Pancreas (tissue), 10 donors: Measurements from ENCODE around the gene ADCYAP1R1. TPM values are rescaled to one million over a fixed set of nuclear protein-coding genes. Genes with fewer than 3 reads are reported as not detected.

Experiments
- ATAC-seq, 4 donors: fragments of 200-7000 bp; cut with Tn5 transposase; one replicate each; pipeline versions ENCODE4 v1.8.0 to v1.9.1; 2020; ENCODE audit warnings: mild to moderate bottlenecking in 4 of 4, moderate library complexity in 4 of 4
- DNase-seq, 6 donors: peaks; one replicate each; pipeline ENCODE4 v3.0.0-alpha.2; 2020
- FAIRE-seq: peaks from 2 replicates; lab custom pipeline; 2012; peaks lifted over from hg19 to GRCh38; lab: Jason Lieb, UNC
- H3K27ac ChIP-seq, 4 donors: fragments of 200-600 bp; sonication (generic); 1 replicate in 3 of 4; 2 replicates in 1 of 4; pipeline versions ENCODE4 v1.5.0 to v1.8.0; 2020
- H3K27me3 ChIP-seq, 4 donors: fragments of 200-600 bp; one replicate each; pipeline ENCODE4 v1.8.0; 2021
- H3K36me3 ChIP-seq, 3 donors: fragments of 200-600 bp; sonication (generic) in 1 of 3; one replicate each; pipeline versions ENCODE4 v1.5.0 to v1.8.0; 2020 to 2021
- H3K4me1 ChIP-seq, 3 donors: fragments of 200-600 bp; one replicate each; pipeline ENCODE4 v1.8.0; 2021
- H3K4me3 ChIP-seq, 4 donors: fragments of 200-600 bp; sonication (generic) in 2 of 4; one replicate each; pipeline versions ENCODE4 v1.5.0 to v1.8.0; 2020 to 2021
- H3K9me3 ChIP-seq, 4 donors: fragments of 200-600 bp; one replicate each; pipeline ENCODE4 v1.8.0; 2021
- CTCF ChIP-seq, 4 donors: fragments of 200-600 bp; sonication (generic) in 3 of 4; IDR thresholded peaks; one replicate each; pipeline versions ENCODE4 v1.5.0 to v1.8.0; 2021; ENCODE audit warnings: antibody characterized with exemption in 4 of 4
- WGBS, 2 donors: extraction: QIAGEN DNeasy Blood & Tissue Kit; methylation state at CpG; one replicate each; pipeline ENCODE4 v1.1.7; 2013; 5-methylcytosine and 5-hydroxymethylcytosine counted together
- intact Hi-C, 3 donors: fragments of 100-400 bp; cut with DNase I; formaldehyde crosslinking; loops; one replicate each; pipeline versions ENCODE4 v1.11.1 to v1.14.2; 2022
- polyA plus RNA-seq, 2 donors: library from polyadenylated mRNA; stranded (reverse); fragments of 200-250 nt; gene quantifications; one replicate each; pipeline ENCODE4 v1.2.3, GENCODE V29; 2013
- total RNA-seq, 6 donors: library from RNA; stranded (reverse); fragmentation: NEBNext Ultra II Directional in 4 of 6; extraction: Animal tissue kit (Norgen Biotek cat#: 25700) in 4 of 6; gene quantifications; one replicate each; pipeline versions ENCODE4 v1.2.1 to v1.2.4, GENCODE V29; 2021 to 2023
- donor health status: healthy with polysubstance abuse.
- donor health status: DM: no; HTN: no; CAD: no; lungs with moderate emphysema.
- donor health status: DM: no; HTN: no; CAD: no.
- donor health status: control.
- donor health status: control.
- donor health status: Bipolar disorder and iron deficiency.
- donor health status: DM: yes; HTN: yes; CAD: no.
- donor health status: DM: no; HTN: no; CAD: no.
- donor health status: DM: no; HTN: no; CAD: no.
- donor health status: DM: yes; HTN: yes; CAD: no.

ADCYAP1R1 gene
- total and polyA plus RNA-seq, 8 donors: 0.27 to 2.7 (median 0.55) TPM

- DNase-seq (peak in 1 of 6 donors; percentile 50), ATAC-seq (no peak), FAIRE-seq (no peak)
- Histone ChIP-seq H3K36me3 (no peaks in the 10 kb centered on the region), H3K27ac (no peak overlapping the region), H3K4me1 (no peaks in the 10 kb centered on the region), H3K4me3 (no peak overlapping the region), H3K9me3 (no peaks in the 10 kb centered on the region), H3K27me3 (no peaks in the 10 kb centered on the region)
- intact Hi-C loops: no loop called here
- 40% methylated on average over 11 of the region's 11 CpGs for WGBS, 2 donors
- no peak for TF ChIP-seq CTCF (IDR thresholded peaks at IDR 0.05)
Measured at GRCh38 chr7:31079126-31079823, 27.2 kb downstream of the ADCYAP1R1 start.

GRCh38 chr7:31079824-31080511 is 27.9 kb downstream of the ADCYAP1R1 start:
- H3K27me3 ChIP-seq: no peaks in the 10 kb centered on the region
- no peaks in the 10 kb centered on the region for H3K4me1 ChIP-seq
- no peak overlapping the region for H3K27ac ChIP-seq
- peak in 1 of 6 donors; percentile 1 for DNase-seq
- no peak for TF ChIP-seq CTCF (IDR thresholded peaks at IDR 0.05)
- WGBS, 2 donors: 29 to 30% methylated on average over 6 of the region's 6 CpGs
- H3K4me3 ChIP-seq: no peak overlapping the region
- no peak for ATAC-seq
- no peak for FAIRE-seq
- intact Hi-C loops: no loop called here
- H3K36me3 ChIP-seq: no peaks in the 10 kb centered on the region
- no peaks in the 10 kb centered on the region for H3K9me3 ChIP-seq

GRCh38 chr7:31080763-31081162 is 28.7 kb downstream of the ADCYAP1R1 start:
- WGBS, 2 donors: 40 to 46% methylated on average over 6 of the region's 6 CpGs
- Histone ChIP-seq H3K4me3 (no peak overlapping the region), H3K27me3 (no peaks in the 10 kb centered on the region), H3K27ac (no peak overlapping the region), H3K9me3 (no peaks in the 10 kb centered on the region), H3K4me1 (no peaks in the 10 kb centered on the region), H3K36me3 (no peaks in the 10 kb centered on the region)
- no peak for FAIRE-seq
- no peak for ATAC-seq
- intact Hi-C loops: no loop called here
- no peak for TF ChIP-seq CTCF (IDR thresholded peaks at IDR 0.05)
- peak in 1 of 6 donors; percentile 16 for DNase-seq

GRCh38 chr7:31082017-31082416 is 29.9 kb downstream of the ADCYAP1R1 start:
- 66 to 71% methylated on average over 12 of the region's 12 CpGs for WGBS, 2 donors
- FAIRE-seq (no peak), ATAC-seq (no peak), DNase-seq (no peak)
- intact Hi-C loops: no loop called here
- Histone ChIP-seq H3K4me3 (no peak overlapping the region), H3K27me3 (no peaks in the 10 kb centered on the region), H3K36me3 (no peaks in the 10 kb centered on the region), H3K4me1 (no peaks in the 10 kb centered on the region), H3K9me3 (no peaks in the 10 kb centered on the region), H3K27ac (no peak overlapping the region)
- no peak for TF ChIP-seq CTCF (IDR thresholded peaks at IDR 0.05)

GRCh38 chr7:31082447-31082846 is 30.3 kb downstream of the ADCYAP1R1 start:
- H3K4me3 ChIP-seq: no peak overlapping the region
- no peaks in the 10 kb centered on the region for H3K27me3 ChIP-seq
- H3K27ac ChIP-seq: no peak overlapping the region
- TF ChIP-seq CTCF (IDR thresholded peaks at IDR 0.05): no peak
- intact Hi-C loops: no loop called here
- H3K9me3 ChIP-seq: no peaks in the 10 kb centered on the region
- no peaks in the 10 kb centered on the region for H3K36me3 ChIP-seq
- 63 to 66% methylated on average over 4 of the region's 4 CpGs for WGBS, 2 donors
- ATAC-seq (no peak), FAIRE-seq (no peak), DNase-seq (peak in 1 of 6 donors; percentile 3)
- no peaks in the 10 kb centered on the region for H3K4me1 ChIP-seq
